ENCODE data around the gene PRCC.

- TF ChIP-seq, protein P1, sequence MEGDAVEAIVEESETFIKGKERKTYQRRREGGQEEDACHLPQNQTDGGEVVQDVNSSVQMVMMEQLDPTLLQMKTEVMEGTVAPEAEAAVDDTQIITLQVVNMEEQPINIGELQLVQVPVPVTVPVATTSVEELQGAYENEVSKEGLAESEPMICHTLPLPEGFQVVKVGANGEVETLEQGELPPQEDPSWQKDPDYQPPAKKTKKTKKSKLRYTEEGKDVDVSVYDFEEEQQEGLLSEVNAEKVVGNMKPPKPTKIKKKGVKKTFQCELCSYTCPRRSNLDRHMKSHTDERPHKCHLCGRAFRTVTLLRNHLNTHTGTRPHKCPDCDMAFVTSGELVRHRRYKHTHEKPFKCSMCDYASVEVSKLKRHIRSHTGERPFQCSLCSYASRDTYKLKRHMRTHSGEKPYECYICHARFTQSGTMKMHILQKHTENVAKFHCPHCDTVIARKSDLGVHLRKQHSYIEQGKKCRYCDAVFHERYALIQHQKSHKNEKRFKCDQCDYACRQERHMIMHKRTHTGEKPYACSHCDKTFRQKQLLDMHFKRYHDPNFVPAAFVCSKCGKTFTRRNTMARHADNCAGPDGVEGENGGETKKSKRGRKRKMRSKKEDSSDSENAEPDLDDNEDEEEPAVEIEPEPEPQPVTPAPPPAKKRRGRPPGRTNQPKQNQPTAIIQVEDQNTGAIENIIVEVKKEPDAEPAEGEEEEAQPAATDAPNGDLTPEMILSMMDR (conservative IDR thresholded peaks at IDR 0.05) = no peak
- TF ChIP-seq ZFX (IDR thresholded peaks at IDR 0.05) = no peak
Measured at GRCh38 chr1:156738916-156739315, 28.4 kb upstream of the PRCC start.
